PC-3 (cell line): ENCODE results near the gene MXD1. TPM values are rescaled to one million over a fixed set of nuclear protein-coding genes. Genes with fewer than 3 reads are reported as not detected.

Source experiments
- ATAC-seq: fragments of 200-7000 bp; cut with Tn5 transposase; 2 replicates; pipeline ENCODE4 v1.9.1; 2020; ENCODE audit warnings: mild to moderate bottlenecking, moderate library complexity
- BruUV-seq: library from RNA; stranded (reverse); fragments of 400-500 nt; replicated peaks from 2 replicates; lab custom pipeline; 2021; lab: Mats Ljungman, UMichigan
- CTCF ChIA-PET: fragments of 300-600 bp; sonication (Branson Sonifier 250); formaldehyde crosslinking; loops from one replicate; lab custom pipeline; 2022; ENCODE audit warnings: antibody characterized with exemption; lab: Charles Lee
- POLR2A ChIA-PET: fragments of 300-600 bp; sonication (Branson Sonifier 250); formaldehyde crosslinking; loops from one replicate; lab custom pipeline; 2022; ENCODE audit warnings: antibody characterized with exemption; ENCODE audit not compliant: unreplicated experiment; lab: Charles Lee
- DNase-seq: peaks from one replicate; pipeline ENCODE4 v3.0.0-alpha.2; 2015
- H2AFZ ChIP-seq: fragments of 300-600 bp; sonication (generic); 2 replicates; pipeline ENCODE4 v1.6.0; 2016; ENCODE audit warnings: antibody characterized with exemption, low read length
- H3F3A ChIP-seq: fragments of 300-600 bp; sonication (generic); one replicate; pipeline ENCODE4 v1.6.0; 2017; ENCODE audit warnings: antibody characterized with exemption, low read length, control low read depth, mild to moderate bottlenecking; ENCODE audit not compliant: unreplicated experiment
- H3K27ac ChIP-seq: fragments of 300-600 bp; sonication (generic); 2 replicates; pipeline ENCODE4 v1.5.1; 2016; ENCODE audit warnings: mild to moderate bottlenecking, low read length
- H3K27me3 ChIP-seq: fragments of 300-600 bp; sonication (generic); 2 replicates; pipeline ENCODE4 v1.6.1; 2016; ENCODE audit warnings: low read length, mixed read lengths
- H3K36me3 ChIP-seq: fragments of 300-600 bp; sonication (generic); 2 replicates; pipeline ENCODE4 v1.6.1; 2016; ENCODE audit warnings: low read depth, mixed run types, low read length, mixed read lengths
- H3K4me1 ChIP-seq: fragments of 300-600 bp; sonication (generic); 2 replicates; pipeline ENCODE4 v1.5.1; 2016; ENCODE audit warnings: low read length; ENCODE audit not compliant: insufficient read depth
- H3K4me2 ChIP-seq: fragments of 300-600 bp; sonication (generic); 2 replicates; pipeline ENCODE4 v1.6.0; 2016; ENCODE audit warnings: low read length
- H3K4me3 ChIP-seq: fragments of 300-600 bp; sonication (generic); 2 replicates; pipeline ENCODE4 v1.5.1; 2016; ENCODE audit warnings: mild to moderate bottlenecking, low read length, mixed read lengths
- H3K79me2 ChIP-seq: fragments of 300-600 bp; sonication (generic); 2 replicates; pipeline ENCODE4 v1.6.1; 2017; ENCODE audit warnings: low read length, mixed read lengths
- H3K9ac ChIP-seq: fragments of 300-600 bp; sonication (generic); 2 replicates; pipeline ENCODE4 v1.6.0; 2016; ENCODE audit warnings: mild to moderate bottlenecking, low read length
- H3K9me2 ChIP-seq: fragments of 300-600 bp; sonication (generic); replicated peaks from 2 replicates; pipeline ENCODE4 v1.6.1; 2016; ENCODE audit warnings: mixed run types, low read length, mixed read lengths
- H3K9me3 ChIP-seq: fragments of 300-600 bp; sonication (generic); 2 replicates; pipeline ENCODE4 v1.6.1; 2016; ENCODE audit warnings: low read length, mixed read lengths
- H4K20me1 ChIP-seq: fragments of 300-600 bp; sonication (generic); 2 replicates; pipeline ENCODE4 v1.6.1; 2016; ENCODE audit warnings: low read length, mixed read lengths
- CTCF ChIP-seq: fragments of 300-600 bp; sonication (generic); conservative IDR thresholded peaks from 2 replicates; pipeline ENCODE4 v1.5.1; 2017; ENCODE audit warnings: antibody characterized with exemption, low read depth, mild to moderate bottlenecking, low read length
- EZH2 ChIP-seq: fragments of 300-600 bp; sonication (generic); IDR thresholded peaks from one replicate; pipeline ENCODE4 v1.6.1; 2017; ENCODE audit warnings: antibody characterized with exemption, mild to moderate bottlenecking, low read length; ENCODE audit not compliant: unreplicated experiment
- EZH2phosphoT487 ChIP-seq: fragments of 300-600 bp; sonication (generic); IDR thresholded peaks from 2 replicates; pipeline ENCODE4 v1.6.1; 2018; ENCODE audit warnings: mild to moderate bottlenecking, antibody characterized with exemption, low read length, borderline replicate concordance
- intact Hi-C: fragments of 100-400 bp; cut with micrococcal nuclease; formaldehyde crosslinking; loops from 2 replicates; pipeline ENCODE4 v1.9.0; 2023
- total RNA-seq: library from RNA; depleted of rRNA; stranded (reverse); fragments of >200 nt; gene quantifications from 2 replicates; pipeline ENCODE4 v1.2.3, GENCODE V29; 2014

Gene MXD1
- total RNA-seq, 1 experiment from 2014 or later, result 6.8 TPM

GRCh38 chr2:69933839-69934613 is 19.1 kb downstream of the MXD1 start:
- Histone ChIP-seq H2AFZ (no peak overlapping the region), H3K79me2 (no peaks in the 10 kb centered on the region), H3K27me3 (no peaks in the 10 kb centered on the region), H3K9me3 (no peaks in the 10 kb centered on the region), H3F3A (peaks cover 3% of the 10 kb centered on the region), H3K9ac (peak overlapping the region; percentile 73), H3K27ac (peak overlapping the region; percentile 93), H3K4me3 (peak overlapping the region; percentile 41), H3K4me1 (peaks cover 40% of the 10 kb centered on the region), H3K9me2 (no peaks in the 10 kb centered on the region), H4K20me1 (no peaks in the 10 kb centered on the region), H3K4me2 (peak overlapping the region; percentile 77), H3K36me3 (peaks cover 20% of the 10 kb centered on the region)
- TF ChIP-seq CTCF (no peak), EZH2 (no peak), EZH2phosphoT487 (no peak)
- POLR2A ChIA-PET, result interaction anchor here (0.8 to 1.8 kb wide), 2 partner anchors 18 to 20 kb away, joined by 5 to 6 read pairs; no protein-coding TSS in a partner anchor
- peak; percentile 86 for DNase-seq
- intact Hi-C loops, result loop anchor here (5.0 kb wide), 2 partner anchors 53 to 148 kb away; no protein-coding TSS in a partner anchor
- CTCF ChIA-PET, result interaction anchor here (0.5 kb wide), 1 partner anchor 140 kb away, joined by 11 read pairs; no protein-coding TSS in a partner anchor
- ATAC-seq, result peak; percentile 77
- BruUV-seq, result TSS peak; percentile 84

GRCh38 chr2:69934614-69934908 is 19.7 kb downstream of the MXD1 start:
- Histone ChIP-seq H2AFZ (no peak overlapping the region), H4K20me1 (no peaks in the 10 kb centered on the region), H3K4me3 (peak overlapping the region; percentile 12; the same call in 1 of the 2 replicates), H3K36me3 (peaks cover 22% of the 10 kb centered on the region), H3K9ac (peak overlapping the region; percentile 73), H3K79me2 (no peaks in the 10 kb centered on the region), H3K27me3 (no peaks in the 10 kb centered on the region), H3K4me1 (peaks cover 40% of the 10 kb centered on the region), H3K9me2 (no peaks in the 10 kb centered on the region), H3K27ac (peak overlapping the region; percentile 93), H3K4me2 (peak overlapping the region; percentile 77), H3F3A (peaks cover 3% of the 10 kb centered on the region), H3K9me3 (no peaks in the 10 kb centered on the region)
- ATAC-seq (no peak), DNase-seq (no peak)
- POLR2A ChIA-PET, result interaction anchor here (1.8 kb wide), 1 partner anchor 20 kb away, joined by 6 read pairs; no protein-coding TSS in a partner anchor
- intact Hi-C loops, result loop anchor here (5.0 kb wide), 2 partner anchors 53 to 148 kb away; no protein-coding TSS in a partner anchor
- CTCF ChIA-PET, result no interaction called here
- BruUV-seq, result no TSS peak
- TF ChIP-seq EZH2phosphoT487, result no peak
- TF ChIP-seq EZH2, result no peak
- TF ChIP-seq CTCF, result no peak

GRCh38 chr2:69935011-69935410 is 20.1 kb downstream of the MXD1 start:
- peaks cover 40% of the 10 kb centered on the region for H3K4me1 ChIP-seq
- H3K79me2 ChIP-seq, result no peaks in the 10 kb centered on the region
- TF ChIP-seq EZH2phosphoT487 (no peak), EZH2 (no peak), CTCF (no peak)
- H3K9me3 ChIP-seq, result no peaks in the 10 kb centered on the region
- peak overlapping the region; percentile 93 for H3K27ac ChIP-seq
- intact Hi-C loops, result no loop called here
- ATAC-seq, result no peak
- no peaks in the 10 kb centered on the region for H3K27me3 ChIP-seq
- no peaks in the 10 kb centered on the region for H3K9me2 ChIP-seq
- H4K20me1 ChIP-seq, result no peaks in the 10 kb centered on the region
- BruUV-seq, result no TSS peak
- peak overlapping the region; percentile 73; the same call in 1 of the 2 replicates for H3K9ac ChIP-seq
- DNase-seq, result no peak
- peak overlapping the region; percentile 77 for H3K4me2 ChIP-seq
- peaks cover 3% of the 10 kb centered on the region for H3F3A ChIP-seq
- POLR2A ChIA-PET, result no interaction called here
- no peak overlapping the region for H3K4me3 ChIP-seq
- H2AFZ ChIP-seq, result no peak overlapping the region
- peaks cover 27% of the 10 kb centered on the region for H3K36me3 ChIP-seq
- CTCF ChIA-PET, result no interaction called here
